Mesenteric fat pad (tissue), 1 donor: ENCODE measurements around the gene HSPBAP1. TPM values are rescaled to one million over a fixed set of nuclear protein-coding genes. Genes with fewer than 3 reads are reported as not detected.

Experiments used
- DNase-seq: peaks from one replicate; pipeline ENCODE4 v3.0.0-alpha.2; 2020; ENCODE audit warnings: low spot score
- long read RNA-seq: library from polyadenylated mRNA; unstranded; transcript quantifications from one replicate; pipeline ENCODE4 v2.0.0, GENCODE V29; 2020
- total RNA-seq: library from RNA; stranded (reverse); fragmentation: NEBNext Ultra II Directional; extraction: Animal tissue kit (Norgen Biotek cat#: 25700); gene quantifications from one replicate; pipeline ENCODE4 v1.2.1, GENCODE V29; 2021
- donor health status: DM: yes; HTN: yes; CAD: no.

The HSPBAP1 gene
- 8.4 TPM for total RNA-seq
- long read RNA-seq, transcript HSPBAP1-201 (8 exons, 1,953 nt), result major isoform, 9 of 12 reads
- long read RNA-seq, partial matches to known transcripts, result 1 of 12 reads
- long read RNA-seq, other reads (novel, unspliced or antisense), result 2 of 12 reads

GRCh38 chr3:122793568-122794416, at the start of gene HSPBAP1:
TSS of gene HSPBAP1 (minus strand) at chr3:122793831. CDS start at chr3:122793680, 151 bp downstream.
- DNase-seq, result peak; percentile 96

- no peak for DNase-seq
These were observed 42.0 kb upstream of the HSPBAP1 start for GRCh38 chr3:122835590-122835989.

- no peak for DNase-seq
These were observed 34.6 kb upstream of the HSPBAP1 start for GRCh38 chr3:122828281-122828680.

- no peak for DNase-seq
These were observed 32.6 kb upstream of the HSPBAP1 start for GRCh38 chr3:122826278-122826677.

GRCh38 chr3:122825460-122825859, 31.8 kb upstream of the HSPBAP1 start:
- no peak for DNase-seq

- no peak for DNase-seq
These were observed 31.1 kb upstream of the HSPBAP1 start for GRCh38 chr3:122824465-122825381.

- DNase-seq, result no peak
These were observed 23.0 kb upstream of the HSPBAP1 start for GRCh38 chr3:122816587-122816986.

- DNase-seq, result no peak
These were observed 17.1 kb upstream of the HSPBAP1 start for GRCh38 chr3:122810734-122811133.

- no peak for DNase-seq
These were observed 10.3 kb upstream of the HSPBAP1 start for GRCh38 chr3:122803977-122804376.

GRCh38 chr3:122802323-122802722, 8.7 kb upstream of the HSPBAP1 start:
- no peak for DNase-seq

- DNase-seq, result no peak
These were observed 7.1 kb upstream of the HSPBAP1 start for GRCh38 chr3:122800706-122801237.

GRCh38 chr3:122800031-122800430, 6.4 kb upstream of the HSPBAP1 start:
- DNase-seq, result no peak

GRCh38 chr3:122799322-122799721, 5.7 kb upstream of the HSPBAP1 start:
- no peak for DNase-seq

- no peak for DNase-seq
These were observed 3.7 kb upstream of the HSPBAP1 start for GRCh38 chr3:122797291-122797690.

GRCh38 chr3:122795674-122796195, 2.1 kb upstream of the HSPBAP1 start:
- DNase-seq, result no peak

GRCh38 chr3:122794779-122795673, 1.4 kb upstream of the HSPBAP1 start, which contains the start of gene SLC49A4:
TSS of gene SLC49A4 (plus strand) at chr3:122795069. CDS start at chr3:122795193, 124 bp downstream.
- DNase-seq, result peak; percentile 92

GRCh38 chr3:122794483-122794778, 800 bp upstream of the HSPBAP1 start:
- DNase-seq, result no peak

- DNase-seq, result no peak
These were observed 3.9 kb downstream of the HSPBAP1 start for GRCh38 chr3:122789585-122790273.

- DNase-seq, result no peak
These were observed 5.8 kb downstream of the HSPBAP1 start for GRCh38 chr3:122787872-122788271.

- no peak for DNase-seq
These were observed 7.6 kb downstream of the HSPBAP1 start for GRCh38 chr3:122786066-122786465.
